HG03565 (cell line): ENCODE results near the gene SVIL.
"Not testable (repeated sequence)": the region's sequence is repeated elsewhere in the genome, so short reads cannot be mapped to it uniquely, and the experiment has no call there.

Source experiments
- ATAC-seq: cut with Tn5 transposase; IDR thresholded peaks from one replicate; pipeline ENCODE4 v1.9.1; 2021; ENCODE audit warnings: mild to moderate bottlenecking, moderate library complexity; ENCODE audit not compliant: unreplicated experiment

The SVIL gene

GRCh38 chr10:29623797-29624196, 11.0 kb downstream of the SVIL start:
- ATAC-seq, result no peak

- ATAC-seq, result no peak
Measured at GRCh38 chr10:29622382-29622922, 12.3 kb downstream of the SVIL start.

- ATAC-seq, result no peak
Measured at GRCh38 chr10:29621161-29621560, 13.6 kb downstream of the SVIL start.

- no peak for ATAC-seq
Measured at GRCh38 chr10:29620112-29620690, 14.6 kb downstream of the SVIL start.

- ATAC-seq, result no peak
Measured at GRCh38 chr10:29619241-29619669, 15.5 kb downstream of the SVIL start.

GRCh38 chr10:29618341-29619171, 16.2 kb downstream of the SVIL start:
- ATAC-seq, result no peak

- no peak for ATAC-seq
Measured at GRCh38 chr10:29617880-29618340, 16.9 kb downstream of the SVIL start.

- ATAC-seq, result no peak
Measured at GRCh38 chr10:29616542-29616941, 18.2 kb downstream of the SVIL start.

- no peak for ATAC-seq
Measured at GRCh38 chr10:29615195-29615594, 19.6 kb downstream of the SVIL start.

- not testable (repeated sequence) for ATAC-seq
Measured at GRCh38 chr10:29614289-29614688, 20.5 kb downstream of the SVIL start.

- no peak for ATAC-seq
Measured at GRCh38 chr10:29613791-29614190, 21.0 kb downstream of the SVIL start.

GRCh38 chr10:29613196-29613595, 21.6 kb downstream of the SVIL start:
- ATAC-seq, result no peak

GRCh38 chr10:29612657-29613056, 22.1 kb downstream of the SVIL start:
- ATAC-seq, result no peak

- ATAC-seq, result no peak
Measured at GRCh38 chr10:29611781-29612381, 22.9 kb downstream of the SVIL start.

- ATAC-seq, result no peak
Measured at GRCh38 chr10:29610876-29611647, 23.7 kb downstream of the SVIL start.

GRCh38 chr10:29610331-29610730, 24.4 kb downstream of the SVIL start:
- not testable (repeated sequence) for ATAC-seq

GRCh38 chr10:29609696-29610095, 25.1 kb downstream of the SVIL start:
- no peak for ATAC-seq

GRCh38 chr10:29608476-29609301, 26.1 kb downstream of the SVIL start:
- ATAC-seq, result no peak

- ATAC-seq, result no peak
Measured at GRCh38 chr10:29608062-29608461, 26.7 kb downstream of the SVIL start.

GRCh38 chr10:29607576-29607975, 27.2 kb downstream of the SVIL start:
- no peak for ATAC-seq
